DMS153 (cell line): ENCODE data around the gene GPANK1.

Experiments
- DNase-seq: peaks from one replicate; lab custom pipeline; 2025; lab: John Stamatoyannopoulos, UW

GPANK1 gene

DNA sequence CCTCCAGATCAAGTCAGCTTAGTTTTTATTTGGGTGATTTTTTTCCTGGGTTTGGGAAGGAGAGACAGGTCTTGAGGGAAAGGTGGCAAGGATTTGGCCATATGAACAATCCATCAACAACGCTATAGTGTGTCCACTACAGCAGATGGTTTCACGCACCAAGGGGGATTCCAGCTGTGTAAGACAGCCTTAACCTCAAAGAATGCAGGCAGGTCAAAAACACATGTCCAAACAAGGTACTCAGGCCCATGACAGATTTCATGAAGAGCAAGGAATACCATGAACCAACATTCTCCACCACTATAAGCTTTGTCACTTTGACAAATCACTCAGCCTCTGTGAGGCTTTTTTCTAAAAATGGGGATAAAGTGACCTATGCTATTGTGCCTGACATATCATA lies 47.8 kb downstream of the GPANK1 start:
- DNase-seq: no peak

DNA sequence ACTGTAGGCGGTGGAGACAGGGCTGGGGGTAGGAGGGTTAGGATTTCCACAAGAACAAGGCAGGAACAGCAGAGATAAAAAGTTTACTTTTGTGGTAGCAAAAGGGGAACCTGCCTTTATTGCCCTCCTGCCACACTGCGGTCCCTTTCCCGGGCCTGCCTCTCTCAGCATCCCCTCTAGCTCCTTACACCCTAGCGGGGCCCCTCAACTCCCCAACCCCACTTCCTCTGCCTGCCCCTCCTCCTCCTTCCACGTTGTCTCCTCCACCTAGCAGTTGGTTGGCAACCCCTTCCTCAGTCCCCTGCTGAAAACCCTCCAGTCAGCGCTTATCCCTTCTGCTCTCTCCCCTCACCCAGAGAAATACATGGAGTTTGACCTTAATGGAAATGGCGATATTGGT lies 49.0 kb downstream of the GPANK1 start:
- DNase-seq: no peak

DNA sequence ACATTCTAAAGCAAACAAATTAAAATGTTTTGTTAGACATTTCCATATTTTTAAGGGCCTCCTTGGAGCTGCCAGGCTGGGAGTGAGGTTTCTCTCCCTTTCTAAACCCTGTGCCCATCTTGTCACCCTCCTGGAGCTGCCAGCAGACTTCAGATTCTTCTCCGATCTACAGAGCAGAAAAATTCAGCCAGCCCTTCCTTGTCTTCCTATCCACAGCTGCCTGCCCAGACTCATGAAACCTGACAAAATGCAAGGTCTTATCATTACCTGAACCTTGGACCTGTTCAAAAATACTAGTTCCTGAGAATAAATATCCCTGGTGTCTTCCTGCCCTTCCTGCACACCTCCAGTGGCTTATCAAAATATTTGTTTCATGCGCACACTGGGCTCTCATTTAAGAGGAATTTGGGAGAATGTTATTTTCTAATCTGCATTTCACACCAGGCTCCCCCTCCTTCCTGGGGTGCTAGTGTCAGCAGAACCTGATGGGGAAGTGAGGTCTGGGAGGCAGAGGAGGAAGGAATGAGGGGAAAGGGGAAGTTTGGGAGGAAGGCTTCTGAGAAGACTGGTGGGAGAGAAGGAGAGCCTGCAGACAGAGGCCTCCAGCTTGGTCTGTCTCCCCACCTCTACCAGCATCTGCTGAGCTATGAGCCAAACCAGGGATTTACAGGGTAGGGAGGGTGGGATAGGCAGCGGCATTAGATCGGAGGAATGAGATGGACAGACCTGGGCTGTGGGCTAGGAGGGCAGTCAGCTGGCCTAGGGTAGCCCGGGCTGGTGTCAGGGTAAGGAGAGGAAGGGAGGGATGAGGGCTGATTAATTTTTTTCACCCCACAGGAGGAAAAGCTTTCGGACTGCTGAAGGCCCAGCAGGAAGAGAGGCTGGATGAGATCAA lies 49.9 kb downstream of the GPANK1 start, which contains the start of gene AIF1:
Gene AIF1, plus strand, starts transcription at position 551 of the 895 bp plus-strand sequence. Its CDS starts 96 bp downstream, at position 647.
- DNase-seq: no peak

DNA sequence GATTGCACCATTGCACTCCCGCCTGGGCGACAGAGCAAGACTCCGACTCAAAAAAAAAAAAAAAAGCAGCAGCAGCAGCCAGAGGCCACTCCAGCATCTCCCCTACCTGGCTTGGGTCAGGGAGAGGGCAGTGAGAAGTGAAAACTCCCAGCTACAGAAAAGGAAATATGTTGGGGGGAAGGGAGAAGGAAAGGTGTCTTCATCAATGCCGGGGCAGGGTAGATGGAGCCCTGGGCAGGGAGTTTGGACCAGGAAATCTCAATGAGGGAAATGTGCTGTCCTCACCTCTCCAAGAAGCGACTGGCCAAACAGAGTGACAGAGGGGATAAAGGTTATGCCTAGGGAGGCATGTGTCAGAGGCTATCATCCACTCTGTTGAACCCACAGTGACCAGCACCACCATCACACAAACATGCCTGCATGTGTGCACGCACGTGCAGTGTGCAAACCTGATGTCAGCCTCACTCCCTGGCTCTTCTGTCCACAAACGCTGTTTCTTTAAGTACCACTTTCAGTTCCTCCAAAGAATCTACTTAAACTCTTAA lies 50.6 kb downstream of the GPANK1 start:
- DNase-seq: no peak
